ENCODE results near the gene HSD17B12.

DNA sequence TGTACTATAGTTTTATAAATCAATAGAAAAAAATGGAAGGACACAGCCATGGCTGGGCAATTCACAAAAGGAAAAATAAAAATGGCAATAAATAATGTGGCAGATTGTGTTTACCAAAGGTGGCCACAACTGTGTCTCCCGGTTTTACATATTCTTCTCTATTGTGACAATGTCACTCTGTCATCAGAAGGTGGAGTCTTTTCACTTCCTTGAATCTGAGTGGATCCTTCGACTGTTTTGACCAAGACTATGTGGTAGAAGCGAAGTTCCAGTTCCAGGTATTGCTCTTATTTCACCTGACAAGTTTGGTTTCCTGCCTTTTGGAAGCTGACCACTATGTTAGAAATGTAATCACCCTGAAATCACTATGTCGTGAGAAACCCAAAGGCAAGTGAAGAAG is 31.0 kb upstream of the HSD17B12 start:
- TF ChIP-seq POLR2A (IDR thresholded peaks at IDR 0.05) (no peak), POLR2AphosphoS5 (IDR thresholded peaks at IDR 0.05) (no peak)
- TF ChIP-seq, protein P1, sequence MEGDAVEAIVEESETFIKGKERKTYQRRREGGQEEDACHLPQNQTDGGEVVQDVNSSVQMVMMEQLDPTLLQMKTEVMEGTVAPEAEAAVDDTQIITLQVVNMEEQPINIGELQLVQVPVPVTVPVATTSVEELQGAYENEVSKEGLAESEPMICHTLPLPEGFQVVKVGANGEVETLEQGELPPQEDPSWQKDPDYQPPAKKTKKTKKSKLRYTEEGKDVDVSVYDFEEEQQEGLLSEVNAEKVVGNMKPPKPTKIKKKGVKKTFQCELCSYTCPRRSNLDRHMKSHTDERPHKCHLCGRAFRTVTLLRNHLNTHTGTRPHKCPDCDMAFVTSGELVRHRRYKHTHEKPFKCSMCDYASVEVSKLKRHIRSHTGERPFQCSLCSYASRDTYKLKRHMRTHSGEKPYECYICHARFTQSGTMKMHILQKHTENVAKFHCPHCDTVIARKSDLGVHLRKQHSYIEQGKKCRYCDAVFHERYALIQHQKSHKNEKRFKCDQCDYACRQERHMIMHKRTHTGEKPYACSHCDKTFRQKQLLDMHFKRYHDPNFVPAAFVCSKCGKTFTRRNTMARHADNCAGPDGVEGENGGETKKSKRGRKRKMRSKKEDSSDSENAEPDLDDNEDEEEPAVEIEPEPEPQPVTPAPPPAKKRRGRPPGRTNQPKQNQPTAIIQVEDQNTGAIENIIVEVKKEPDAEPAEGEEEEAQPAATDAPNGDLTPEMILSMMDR (IDR thresholded peaks at IDR 0.05), result no peak

All from gastroesophageal sphincter (tissue), 3 donors.